WTC11 (cell line): ENCODE results near the gene CSH2. TPM values are rescaled to one million over a fixed set of nuclear protein-coding genes. Genes with fewer than 3 reads are reported as not detected.
"Not testable (repeated sequence)": the region's sequence is repeated elsewhere in the genome, so short reads cannot be mapped to it uniquely, and the experiment has no call there.

Source experiments
- ATAC-seq: fragments of 200-7000 bp; cut with Tn5 transposase; 2 replicates; pipeline ENCODE4 v1.10.0; 2021; ENCODE audit warnings: mild to moderate bottlenecking, moderate library complexity
- CTCF ChIA-PET: fragments of 300-600 bp; sonication (Branson Sonifier 250); formaldehyde crosslinking; loops from one replicate; lab custom pipeline; 2021; ENCODE audit warnings: antibody characterized with exemption; lab: Charles Lee
- POLR2A ChIA-PET: fragments of 350-600 bp; sonication (Branson Sonifier 250); formaldehyde crosslinking; loops from one replicate; lab custom pipeline; 2021; ENCODE audit warnings: antibody characterized with exemption; lab: Charles Lee
- DNase-seq: peaks from one replicate; pipeline ENCODE4 v3.0.0; 2021; ENCODE audit warnings: low spot score
- H3K27ac Mint-ChIP-seq: 2 replicates; pipeline ENCODE4 v1.8.0; 2021; ENCODE audit warnings: mixed read lengths
- H3K27me3 Mint-ChIP-seq: 2 replicates; pipeline ENCODE4 v1.8.0; 2021; ENCODE audit warnings: low read depth, mild to moderate bottlenecking, moderate library complexity, mixed read lengths
- H3K36me3 Mint-ChIP-seq: 2 replicates; pipeline ENCODE4 v1.8.0; 2021; ENCODE audit warnings: mixed read lengths
- H3K4me1 Mint-ChIP-seq: 2 replicates; pipeline ENCODE4 v1.8.0; 2022; ENCODE audit warnings: mixed read lengths
- H3K4me3 Mint-ChIP-seq: 2 replicates; pipeline ENCODE4 v1.8.0; 2021; ENCODE audit warnings: mild to moderate bottlenecking, moderate library complexity, mixed read lengths
- H3K9me3 Mint-ChIP-seq: 2 replicates; pipeline ENCODE4 v1.8.0; 2021; ENCODE audit warnings: mixed read lengths
- ATF1 ChIP-seq: sonication (generic); formaldehyde crosslinking; IDR thresholded peaks from 2 replicates; pipeline ENCODE4 v1.8.1; 2023; ENCODE audit warnings: mild to moderate bottlenecking, moderate library complexity, missing genetic modification reagents
- FOXJ3 ChIP-seq: sonication (generic); formaldehyde crosslinking; IDR thresholded peaks from 2 replicates; pipeline ENCODE4 v1.9.0; 2021; ENCODE audit warnings: missing genetic modification reagents, mild to moderate bottlenecking, borderline replicate concordance
- JUN ChIP-seq: sonication (generic); formaldehyde crosslinking; IDR thresholded peaks from 2 replicates; pipeline ENCODE4 v1.8.0; 2023; ENCODE audit warnings: mild to moderate bottlenecking, missing genetic modification reagents
- NR2C2 ChIP-seq: sonication (generic); formaldehyde crosslinking; IDR thresholded peaks from 2 replicates; pipeline ENCODE4 v1.8.0; 2022; ENCODE audit warnings: mild to moderate bottlenecking, missing genetic modification reagents
- ZNF121 ChIP-seq: sonication (generic); formaldehyde crosslinking; IDR thresholded peaks from 2 replicates; pipeline ENCODE4 v1.8.0; 2023; ENCODE audit warnings: missing genetic modification reagents
- total RNA-seq: library from RNA; stranded (reverse); gene quantifications from 3 replicates; pipeline ENCODE4 v1.2.3, GENCODE V29; 2021

Gene CSH2
- total RNA-seq, 1 experiment from 2014 or later: not detected

DNA sequence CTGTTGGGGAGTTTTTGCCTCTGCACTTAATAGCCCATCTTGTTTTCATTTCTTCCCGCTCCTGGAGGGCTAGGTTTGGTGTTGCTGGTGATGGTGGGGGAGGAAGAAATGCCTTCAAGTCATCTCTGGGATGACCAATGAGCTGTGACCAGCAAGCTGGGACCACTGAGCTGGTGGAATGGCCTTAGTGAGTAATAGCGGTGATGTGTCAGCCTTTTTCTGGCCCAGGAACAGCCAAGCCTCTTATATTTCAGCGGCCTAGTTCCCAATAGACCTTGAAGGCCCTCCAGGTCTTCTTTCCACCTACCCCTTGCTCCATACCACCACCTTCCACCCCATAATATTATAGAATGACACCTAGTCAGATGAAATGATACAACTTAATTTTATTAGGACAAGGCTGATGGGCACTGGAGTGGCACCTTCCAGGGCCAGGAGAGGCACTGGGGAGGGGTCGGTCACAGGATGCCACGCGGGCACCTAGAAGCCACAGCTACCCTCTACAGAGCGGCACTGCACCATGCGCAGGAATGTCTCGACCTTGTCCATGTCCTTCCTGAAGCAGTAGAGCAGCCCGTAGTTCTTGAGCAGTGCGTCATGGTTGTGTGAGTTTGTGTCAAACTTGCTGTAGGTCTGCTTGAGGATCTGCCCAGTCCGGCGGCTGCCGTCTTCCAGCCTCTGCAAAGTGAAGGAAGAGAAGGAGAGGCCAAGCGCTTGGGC lies 1.7 kb downstream of the CSH2 start:
- H3K9me3 Mint-ChIP-seq, H3K27ac Mint-ChIP-seq, H3K4me3 Mint-ChIP-seq, H3K36me3 Mint-ChIP-seq, POLR2A ChIA-PET, H3K27me3 Mint-ChIP-seq, CTCF ChIA-PET, DNase-seq, ATAC-seq: not testable (repeated sequence)
- H3K4me1 Mint-ChIP-seq: peaks cover 11% of the 10 kb centered on the region

GRCh38 chr17:63870292-63870665 lies 3.2 kb downstream of the CSH2 start:
- DNase-seq, H3K36me3 Mint-ChIP-seq, H3K9me3 Mint-ChIP-seq, H3K27ac Mint-ChIP-seq, ATAC-seq, POLR2A ChIA-PET, H3K27me3 Mint-ChIP-seq, H3K4me3 Mint-ChIP-seq: not testable (repeated sequence)
- H3K4me1 Mint-ChIP-seq: peaks cover 14% of the 10 kb centered on the region
- CTCF ChIA-PET: interaction anchor here (0.6 to 1.8 kb wide), 10 partner anchors 11 to 263 kb away, joined by 3 to 10 read pairs (median 3); partner anchors contain the start of gene GH2

- POLR2A ChIA-PET, H3K36me3 Mint-ChIP-seq, H3K4me3 Mint-ChIP-seq, H3K9me3 Mint-ChIP-seq, H3K27ac Mint-ChIP-seq, H3K27me3 Mint-ChIP-seq: not testable (repeated sequence)
- CTCF ChIA-PET: interaction anchor here (0.6 to 1.8 kb wide), 10 partner anchors 10 to 264 kb away, joined by 3 to 10 read pairs (median 3); partner anchors contain the start of gene GH2
- DNase-seq (peak; percentile 20), ATAC-seq (peak; percentile 56)
- H3K4me1 Mint-ChIP-seq: peaks cover 14% of the 10 kb centered on the region
Observed at GRCh38 chr17:63869491-63870291, 3.8 kb downstream of the CSH2 start.

DNA sequence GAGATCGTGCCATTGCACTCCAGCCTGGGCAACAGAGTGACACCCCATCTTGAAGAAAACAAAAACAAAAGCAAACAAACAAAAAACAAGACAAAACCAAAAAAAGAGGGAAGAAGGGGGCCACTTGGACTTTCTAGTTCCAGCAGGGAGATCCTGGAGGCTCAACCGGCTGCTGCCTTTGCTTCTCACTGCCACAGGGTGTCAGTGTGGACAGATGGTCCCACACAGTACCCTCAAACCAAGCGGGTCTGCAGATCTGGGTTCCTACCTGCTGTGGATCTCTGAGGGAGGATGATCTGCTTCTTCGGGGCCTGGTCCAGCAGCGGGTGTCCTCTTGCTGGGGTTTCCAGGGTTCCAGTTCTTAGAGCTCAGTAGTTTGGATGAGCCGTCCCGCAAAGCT lies 6.9 kb downstream of the CSH2 start:
- CTCF ChIA-PET: interaction anchor here (0.7 to 4.4 kb wide), 21 partner anchors 8 to 630 kb away, joined by 3 to 43 read pairs (median 5); partner anchors contain the start of genes CSHL1, GH1, GH2 and POLG2
- POLR2A ChIA-PET: not testable (repeated sequence)

GRCh38 chr17:63859257-63859656 lies 14.2 kb downstream of the CSH2 start:
- DNase-seq (no peak), ATAC-seq (no peak)
- H3K36me3 Mint-ChIP-seq: no peaks in the 10 kb centered on the region
- no peak overlapping the region for H3K4me3 Mint-ChIP-seq
- POLR2A ChIA-PET: no interaction called here
- H3K27ac Mint-ChIP-seq: no peak overlapping the region
- TF ChIP-seq ATF1 (CRISPR knock-in tag): no peak
- TF ChIP-seq ZNF121 (CRISPR knock-in tag): no peak
- no peak for TF ChIP-seq NR2C2 (CRISPR knock-in tag)
- TF ChIP-seq FOXJ3 (CRISPR knock-in tag): no peak
- CTCF ChIA-PET: interaction anchor here (1.1 to 3.8 kb wide), 7 partner anchors 10 to 167 kb away, joined by 3 to 33 read pairs (median 9); partner anchors contain the start of genes CSHL1 and GH2
- no peaks in the 10 kb centered on the region for H3K4me1 Mint-ChIP-seq
- H3K9me3 Mint-ChIP-seq: no peaks in the 10 kb centered on the region
- H3K27me3 Mint-ChIP-seq: peaks cover 52% of the 10 kb centered on the region

More for the DNA sequence above, 6.9 kb downstream of the CSH2 start:
- H3K27me3 Mint-ChIP-seq, H3K27ac Mint-ChIP-seq, H3K36me3 Mint-ChIP-seq, H3K4me3 Mint-ChIP-seq, H3K9me3 Mint-ChIP-seq: not testable (repeated sequence)
- ATAC-seq: peak; percentile 87
- H3K4me1 Mint-ChIP-seq: peaks cover 12% of the 10 kb centered on the region
- peak; percentile 50 for DNase-seq

DNA sequence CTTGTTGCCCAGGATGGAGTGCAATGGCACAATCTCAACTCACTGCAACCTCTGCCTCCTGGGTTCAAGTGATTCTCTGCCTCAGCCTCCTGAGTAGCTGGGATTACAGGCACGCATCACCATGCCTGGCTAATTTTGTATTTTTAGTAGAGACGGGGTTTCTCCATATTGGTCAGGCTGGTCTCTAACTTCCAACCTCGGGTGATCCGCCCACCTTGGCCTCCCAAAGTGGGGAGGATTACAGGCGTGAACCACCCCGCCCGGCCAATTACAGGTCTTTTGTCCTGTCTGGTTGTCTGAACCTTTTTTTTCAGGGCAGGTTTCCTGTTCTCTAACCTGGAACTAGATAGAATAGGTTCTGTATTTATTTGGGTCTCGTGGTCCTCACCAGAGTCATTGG lies 17.1 kb downstream of the CSH2 start:
- peaks cover 67% of the 10 kb centered on the region for H3K27me3 Mint-ChIP-seq
- POLR2A ChIA-PET, H3K27ac Mint-ChIP-seq, H3K9me3 Mint-ChIP-seq, DNase-seq, H3K36me3 Mint-ChIP-seq, ATAC-seq, H3K4me1 Mint-ChIP-seq, H3K4me3 Mint-ChIP-seq: not testable (repeated sequence)
- CTCF ChIA-PET: interaction anchor here (0.6 to 1.6 kb wide), 5 partner anchors 13 to 175 kb away, joined by 3 to 6 read pairs (median 3); partner anchors contain the start of gene GH2

DNA sequence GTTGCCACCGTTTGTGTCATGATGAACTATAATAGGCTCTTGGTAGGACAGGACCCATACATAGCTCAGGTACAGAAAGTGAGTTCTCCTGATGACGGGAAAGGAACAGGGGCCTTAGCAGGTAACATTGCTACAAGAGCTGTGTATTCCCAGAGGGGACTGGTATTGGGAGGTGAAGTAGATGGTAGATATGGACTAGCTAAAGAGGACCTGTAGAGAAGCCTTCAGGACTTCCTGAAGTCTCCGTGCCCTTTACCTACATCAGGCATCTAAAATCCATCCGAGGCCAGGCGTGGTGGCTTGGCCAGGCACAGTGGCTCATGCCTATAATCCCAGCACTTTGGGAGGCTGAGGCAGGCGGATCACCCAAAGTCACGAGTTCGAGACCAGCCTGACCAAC lies 18.3 kb downstream of the CSH2 start:
- POLR2A ChIA-PET: no interaction called here
- H3K4me1 Mint-ChIP-seq: no peaks in the 10 kb centered on the region
- H3K27me3 Mint-ChIP-seq: peaks cover 73% of the 10 kb centered on the region
- CTCF ChIA-PET: interaction anchor here (1.6 kb wide), 1 partner anchor 26 kb away, joined by 6 read pairs; the partner anchor contains the start of gene GH2
- ATAC-seq: no peak
- no peaks in the 10 kb centered on the region for H3K9me3 Mint-ChIP-seq
- DNase-seq: no peak
- H3K27ac Mint-ChIP-seq: no peak overlapping the region
- H3K36me3 Mint-ChIP-seq: no peaks in the 10 kb centered on the region
- TF ChIP-seq JUN (CRISPR knock-in tag): no peak
- no peak overlapping the region for H3K4me3 Mint-ChIP-seq
